GM12878 (cell line): ENCODE measurements around the gene JADE1. TPM values are rescaled to one million over a fixed set of nuclear protein-coding genes. Genes with fewer than 3 reads are reported as not detected.

Source experiments
- BACH1 ChIP-seq: fragments of 450-650 bp; IDR thresholded peaks from 2 replicates; pipeline ENCODE4 v1.6.1; 2017; ENCODE audit warnings: mild to moderate bottlenecking, borderline replicate concordance
- CREB1 ChIP-seq: IDR thresholded peaks from 2 replicates; pipeline ENCODE4 v1.6.1; 2012; ENCODE audit warnings: low read depth, mild to moderate bottlenecking, inconsistent platforms
- DPF2 ChIP-seq: fragments of 450-650 bp; IDR thresholded peaks from 2 replicates; pipeline ENCODE4 v1.6.1; 2017; ENCODE audit warnings: mild to moderate bottlenecking
- HDGF ChIP-seq: fragments of 450-650 bp; IDR thresholded peaks from 2 replicates; pipeline ENCODE4 v1.6.1; 2016; ENCODE audit warnings: antibody characterized with exemption
- KLF5 ChIP-seq: fragments of 450-650 bp; IDR thresholded peaks from 2 replicates; pipeline ENCODE4 v1.6.1; 2014; ENCODE audit warnings: mild to moderate bottlenecking; ENCODE audit not compliant: partially characterized antibody
- MEF2A ChIP-seq: IDR thresholded peaks from 2 replicates; pipeline ENCODE4 v1.6.1; 2011; ENCODE audit warnings: low read depth, mild to moderate bottlenecking, low read length, moderate library complexity; ENCODE audit not compliant: insufficient read depth
- MTA2 ChIP-seq: fragments of 450-650 bp; IDR thresholded peaks from 2 replicates; pipeline ENCODE4 v1.6.1; 2016; ENCODE audit warnings: low read depth, mild to moderate bottlenecking, moderate library complexity
- NFYA ChIP-seq: IDR thresholded peaks from 2 replicates; pipeline ENCODE4 v1.6.1; 2011; ENCODE audit warnings: low read depth, mild to moderate bottlenecking, low read length, improper control_type of control experiment, borderline replicate concordance
- NFYB ChIP-seq: IDR thresholded peaks from 2 replicates; pipeline ENCODE4 v1.6.1; 2011; ENCODE audit warnings: low read depth, mild to moderate bottlenecking, low read length, improper control_type of control experiment, moderate library complexity; ENCODE audit not compliant: insufficient read depth
- PKNOX1 ChIP-seq: fragments of 450-650 bp; IDR thresholded peaks from 2 replicates; pipeline ENCODE4 v1.6.1; 2016; ENCODE audit warnings: mild to moderate bottlenecking
- SREBF1 ChIP-seq: IDR thresholded peaks from 2 replicates; pipeline ENCODE4 v1.6.1; 2012; ENCODE audit warnings: mild to moderate bottlenecking, low read length
- STAT3 ChIP-seq: IDR thresholded peaks from 2 replicates; pipeline ENCODE4 v1.6.1; 2011; ENCODE audit warnings: low read depth, low read length, improper control_type of control experiment
- YY1 ChIP-seq: IDR thresholded peaks from 2 replicates; pipeline ENCODE4 v1.6.1; 2011; ENCODE audit warnings: low read depth, mild to moderate bottlenecking, low read length
- ZBTB11 ChIP-seq: fragments of 450-650 bp; formaldehyde crosslinking; IDR thresholded peaks from 2 replicates; pipeline ENCODE4 v1.5.0; 2022; ENCODE audit warnings: mild to moderate bottlenecking, missing genetic modification characterization
- ZBTB40 ChIP-seq: fragments of 450-650 bp; IDR thresholded peaks from 2 replicates; pipeline ENCODE4 v1.6.1; 2016; ENCODE audit warnings: mild to moderate bottlenecking, moderate library complexity, borderline replicate concordance
- ZNF24 ChIP-seq: fragments of 450-650 bp; IDR thresholded peaks from 2 replicates; pipeline ENCODE4 v1.6.1; 2017; ENCODE audit warnings: antibody characterized with exemption, mild to moderate bottlenecking
- ZNF622 ChIP-seq: fragments of 450-650 bp; IDR thresholded peaks from 2 replicates; pipeline ENCODE4 v1.6.1; 2017; ENCODE audit warnings: mild to moderate bottlenecking, inconsistent platforms
- polyA plus RNA-seq, 11 experiments: library from polyadenylated mRNA; depleted of rRNA in 4 of 11; unstranded in 6 of 11; stranded (reverse) in 5 of 11; fragments of >200 nt; fragmentation: Nextera tagmentation in 4 of 11; fragmentation: Illumina TruSeq in 1 of 11; extraction: Ambion mirVana in 4 of 11; extraction: Trizol in 1 of 11; gene quantifications; 1 replicate in 1 of 11; 2 replicates in 10 of 11; pipeline versions ENCODE4 v1.2.1 to v1.2.3, GENCODE V29; 2011 to 2016; ENCODE audit warnings: inconsistent platforms in 2 of 11, missing spikeins in 2 of 11, low read depth in 1 of 11
- total RNA-seq, 4 experiments: library from RNA; depleted of rRNA in 3 of 4; stranded (reverse); fragments of >200 nt in 3 of 4; fragmentation: Illumina TruSeq in 1 of 4; extraction: Trizol in 1 of 4; gene quantifications; 2 replicates each; pipeline versions ENCODE4 v1.2.1 to v1.2.3, GENCODE V29; 2013 to 2021

Gene JADE1
- total and polyA plus RNA-seq, 10 of the 15 experiments (the other 5 are each of a cell fraction or from before 2014, with no cell fraction given) = 5.9 to 27.2 (median 15.8) TPM

- TF ChIP-seq PKNOX1 (0 out of 2 replicates have a peak, but pooled peaks have one; percentile 13), NFYB (peak; percentile 59; the same call in 1 of the 2 replicates), YY1 (peak; percentile 58), MEF2A (0 out of 2 replicates have a peak, but pooled peaks have one; percentile 23), BACH1 (peak; percentile 36), HDGF (peak; percentile 41; the same call in 1 of the 2 replicates), STAT3 (no peak), MTA2 (no peak), CREB1 (peak; percentile 78), SREBF1 (no peak), ZNF622 (no peak), NFYA (no peak), DPF2 (peak; percentile 76), KLF5 (no peak), ZBTB11 (CRISPR knock-in tag) (peak; percentile 68), ZNF24 (0 out of 2 replicates have a peak, but pooled peaks have one; percentile 51), ZBTB40 (peak; percentile 67)
Measured at GRCh38 chr4:128811571-128812441, 2.3 kb downstream of the JADE1 start (continued).
